B cell (primary cell): ENCODE results near the gene PPP2R5C.

Experiments used
- CTCF ChIP-seq: fragments of 200-600 bp; IDR thresholded peaks from one replicate; pipeline ENCODE4 v1.8.0; 2022; ENCODE audit warnings: antibody characterized with exemption, mild to moderate bottlenecking
- EZH2 ChIP-seq: IDR thresholded peaks from 2 replicates; pipeline ENCODE4 v1.6.1; 2012; ENCODE audit warnings: borderline replicate concordance, low read depth, mild to moderate bottlenecking, moderate library complexity, low read length; ENCODE audit not compliant: insufficient read depth, poor library complexity, severe bottlenecking

- TF ChIP-seq CTCF: no peak
- TF ChIP-seq EZH2: no peak
Observed at GRCh38 chr14:101839661-101840060, 78.2 kb downstream of the PPP2R5C start.
